Natural killer cell (primary cell): ENCODE results near the gene CNEP1R1. TPM values are rescaled to one million over a fixed set of nuclear protein-coding genes. Genes with fewer than 3 reads are reported as not detected.

Experiments used
- ATAC-seq, 3 donors: fragments of 150-1000 bp in 2 of 3; fragments of 200-7000 bp in 1 of 3; cut with Tn5 transposase; 1 replicate in 1 of 3; 2 replicates in 2 of 3; pipeline ENCODE4 v1.10.0; 2021; ENCODE audit warnings: mild to moderate bottlenecking in 2 of 3, moderate library complexity in 2 of 3
- DNase-seq, 2 donors: peaks; one replicate each; pipeline versions ENCODE4 v3.0.0 to v3.0.0-alpha.2; 2013 to 2021; ENCODE audit warnings: mixed read lengths in 1 of 2
- H3K27ac ChIP-seq: one replicate; pipeline ENCODE4 v1.5.1; 2013; ENCODE audit warnings: mild to moderate bottlenecking, low read length
- H3K27me3 ChIP-seq: one replicate; pipeline ENCODE4 v1.6.1; 2013; ENCODE audit warnings: low read length; ENCODE audit not compliant: control insufficient read depth, insufficient read depth
- H3K36me3 ChIP-seq: one replicate; pipeline ENCODE4 v1.6.1; 2013; ENCODE audit warnings: low read length; ENCODE audit not compliant: control insufficient read depth, insufficient read depth
- H3K4me1 ChIP-seq: one replicate; pipeline ENCODE4 v1.6.1; 2013; ENCODE audit warnings: low read length; ENCODE audit not compliant: control insufficient read depth, insufficient read depth
- H3K4me3 ChIP-seq: one replicate; pipeline ENCODE4 v1.5.1; 2013; ENCODE audit warnings: low read length
- H3K9me3 ChIP-seq: one replicate; pipeline ENCODE4 v1.6.1; 2013; ENCODE audit warnings: low read length; ENCODE audit not compliant: control insufficient read depth, insufficient read depth
- H3K27ac Mint-ChIP-seq, 2 donors: one replicate each; pipeline ENCODE4 v1.8.0; 2022; ENCODE audit warnings: mild to moderate bottlenecking in 2 of 2, mixed read lengths in 2 of 2, moderate library complexity in 1 of 2
- H3K27me3 Mint-ChIP-seq, 2 donors: one replicate each; pipeline ENCODE4 v1.8.0; 2022; ENCODE audit warnings: low read depth in 2 of 2, mixed read lengths in 2 of 2
- H3K36me3 Mint-ChIP-seq: one replicate; pipeline ENCODE4 v1.8.0; 2022; ENCODE audit warnings: mixed read lengths
- H3K4me1 Mint-ChIP-seq, 2 donors: one replicate each; pipeline ENCODE4 v1.8.0; 2022; ENCODE audit warnings: mixed read lengths in 2 of 2
- H3K4me3 Mint-ChIP-seq: one replicate; pipeline ENCODE4 v1.8.0; 2022; ENCODE audit warnings: mild to moderate bottlenecking, moderate library complexity, mixed read lengths
- H3K9me3 Mint-ChIP-seq, 2 donors: one replicate each; pipeline ENCODE4 v1.8.0; 2022; ENCODE audit warnings: mixed read lengths in 2 of 2
- WGBS: methylation state at CpG from one replicate; pipeline ENCODE4 v1.1.7; 2013; ENCODE audit warnings: missing lambda C conversion rate; ENCODE audit not compliant: insufficient coverage; 5-methylcytosine and 5-hydroxymethylcytosine counted together
- intact Hi-C: fragments of 100-400 bp; cut with micrococcal nuclease; formaldehyde crosslinking; loops from one replicate; pipeline ENCODE4 v1.14.2; 2022
- total RNA-seq, 4 donors: library from RNA; stranded (reverse); fragments of 120-200 nt in 1 of 4; gene quantifications; one replicate each; pipeline versions ENCODE4 v1.2.3 to v1.2.4, GENCODE V29; 2013 to 2022
- TF ChIP-seq, protein P1 (sequence below): fragments of 200-600 bp; IDR thresholded peaks from one replicate; pipeline ENCODE4 v1.8.0; 2022; ENCODE audit warnings: antibody characterized with exemption

The CNEP1R1 gene
- total RNA-seq, 3 donors from 2014 or later (not counting 1 experiment from before 2014, with no cell fraction given) = 34.3 to 41.6 (median 37.5) TPM

DNA sequence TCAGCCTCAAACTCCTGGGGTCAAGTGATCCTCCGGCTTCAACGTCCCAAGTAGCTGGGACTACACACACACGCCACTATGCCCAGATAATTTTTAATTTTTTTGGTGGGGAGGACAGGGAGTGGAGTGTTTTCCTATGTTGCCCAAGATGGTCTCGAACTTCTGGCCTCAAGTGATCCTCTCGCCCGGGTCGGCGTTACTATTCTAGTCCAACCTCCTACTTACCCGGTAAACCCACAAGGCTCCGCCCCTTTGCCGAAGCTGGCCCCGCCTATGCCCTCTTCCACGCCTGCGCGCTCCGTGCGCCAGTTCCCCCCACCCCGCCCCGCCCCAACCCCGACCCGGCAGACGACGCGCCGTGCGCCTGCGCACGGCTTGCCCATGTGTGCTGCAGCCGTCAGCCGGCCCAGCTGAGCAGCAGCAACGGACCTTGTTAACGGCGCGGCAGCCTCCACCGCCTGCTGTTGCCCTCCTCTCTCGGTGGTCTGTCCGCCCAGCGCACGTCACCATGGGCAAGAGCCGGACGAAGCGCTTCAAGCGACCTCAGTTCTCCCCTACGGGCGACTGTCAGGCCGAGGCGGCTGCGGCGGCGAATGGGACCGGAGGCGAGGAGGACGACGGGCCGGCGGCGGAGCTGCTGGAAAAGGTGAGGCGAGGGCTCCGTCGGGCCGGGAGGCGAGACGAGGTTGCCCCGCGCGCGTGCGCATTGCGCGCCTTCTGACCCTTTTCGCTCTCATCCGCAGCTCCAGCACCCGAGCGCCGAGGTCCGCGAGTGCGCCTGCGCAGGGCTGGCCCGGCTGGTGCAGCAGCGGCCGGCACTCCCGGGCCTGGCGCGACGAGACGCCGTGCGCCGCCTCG lies 40.8 kb downstream of the CNEP1R1 start, which contains the start of gene HEATR3:
Gene HEATR3 (plus strand): TSS at position 347 of the 858 bp plus-strand sequence. CDS start 162 bp downstream, at position 509.
- peak; percentile 85 to 92 (median 87) for ATAC-seq
- TF ChIP-seq, protein P1, sequence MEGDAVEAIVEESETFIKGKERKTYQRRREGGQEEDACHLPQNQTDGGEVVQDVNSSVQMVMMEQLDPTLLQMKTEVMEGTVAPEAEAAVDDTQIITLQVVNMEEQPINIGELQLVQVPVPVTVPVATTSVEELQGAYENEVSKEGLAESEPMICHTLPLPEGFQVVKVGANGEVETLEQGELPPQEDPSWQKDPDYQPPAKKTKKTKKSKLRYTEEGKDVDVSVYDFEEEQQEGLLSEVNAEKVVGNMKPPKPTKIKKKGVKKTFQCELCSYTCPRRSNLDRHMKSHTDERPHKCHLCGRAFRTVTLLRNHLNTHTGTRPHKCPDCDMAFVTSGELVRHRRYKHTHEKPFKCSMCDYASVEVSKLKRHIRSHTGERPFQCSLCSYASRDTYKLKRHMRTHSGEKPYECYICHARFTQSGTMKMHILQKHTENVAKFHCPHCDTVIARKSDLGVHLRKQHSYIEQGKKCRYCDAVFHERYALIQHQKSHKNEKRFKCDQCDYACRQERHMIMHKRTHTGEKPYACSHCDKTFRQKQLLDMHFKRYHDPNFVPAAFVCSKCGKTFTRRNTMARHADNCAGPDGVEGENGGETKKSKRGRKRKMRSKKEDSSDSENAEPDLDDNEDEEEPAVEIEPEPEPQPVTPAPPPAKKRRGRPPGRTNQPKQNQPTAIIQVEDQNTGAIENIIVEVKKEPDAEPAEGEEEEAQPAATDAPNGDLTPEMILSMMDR = no peak
- H3K27me3 Mint-ChIP-seq = no peaks in the 10 kb centered on the region
- H3K27ac Mint-ChIP-seq = peak within 1 kb of the TSS; percentile 84
- H3K36me3 Mint-ChIP-seq = peaks cover 3% of the 10 kb centered on the region
- H3K9me3 ChIP-seq = no peaks in the 10 kb centered on the region
- intact Hi-C loops = loop anchor here (2.0 kb wide), 3 partner anchors 41 to 741 kb away; partner anchors contain the start of genes CNEP1R1 and TENT4B
- WGBS = 3% methylated on average over 91 of the region's 91 CpGs
- peaks cover 10% of the 10 kb centered on the region for H3K36me3 ChIP-seq
- H3K4me1 ChIP-seq = peaks cover 21% of the 10 kb centered on the region
- H3K27me3 ChIP-seq = no peaks in the 10 kb centered on the region
- DNase-seq = peak; percentile 92 to 96
- peak within 1 kb of the TSS; percentile 95 for H3K4me3 Mint-ChIP-seq
- H3K9me3 Mint-ChIP-seq = no peaks in the 10 kb centered on the region
- H3K4me1 Mint-ChIP-seq = peaks cover 24 to 38% of the 10 kb centered on the region in 2 donors
- peak within 1 kb of the TSS; percentile 69 for H3K4me3 ChIP-seq
- H3K27ac ChIP-seq = peak within 1 kb of the TSS; percentile 69

DNA sequence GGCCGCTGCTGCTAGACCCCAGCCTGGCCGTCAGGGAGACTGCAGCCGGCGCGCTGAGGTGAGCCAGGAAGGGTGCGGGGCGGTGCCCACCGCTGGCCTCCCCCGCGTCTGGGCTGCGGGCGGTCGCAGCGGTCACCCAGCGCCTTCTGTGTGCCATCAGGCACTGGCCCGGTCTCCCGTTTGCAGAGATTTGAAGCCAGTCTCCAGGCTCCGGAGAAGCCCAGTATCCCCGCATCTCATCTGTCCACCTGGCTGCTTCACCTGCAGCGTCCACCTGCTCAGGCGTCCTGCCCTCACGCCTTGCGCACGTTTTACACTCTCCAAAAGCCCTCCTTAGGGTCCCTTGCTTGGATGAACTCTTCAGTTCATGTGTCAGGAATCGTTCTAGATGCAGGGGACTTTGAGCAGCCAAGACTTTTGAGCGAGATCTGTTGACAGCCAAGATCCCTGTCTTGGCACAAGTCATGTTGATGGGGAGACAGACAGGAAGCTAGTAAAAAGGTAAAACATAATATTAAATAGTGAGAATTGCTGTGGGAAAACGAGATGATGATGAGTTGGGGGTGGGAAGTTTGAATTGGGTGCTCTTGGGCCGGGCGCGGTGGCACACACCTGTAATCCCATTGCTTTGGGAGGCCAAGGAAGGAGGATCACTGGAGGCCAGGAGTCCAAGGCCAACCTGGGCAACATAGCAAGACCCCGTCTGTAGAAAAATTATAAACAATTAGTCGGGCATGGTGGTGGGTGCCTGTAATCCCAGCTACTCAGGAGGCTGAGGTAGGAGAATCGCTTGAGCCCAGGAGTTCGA lies 41.7 kb downstream of the CNEP1R1 start:
- Mint-ChIP-seq H3K27me3 (no peaks in the 10 kb centered on the region), H3K4me1 (peaks cover 28 to 41% of the 10 kb centered on the region in 2 donors), H3K9me3 (no peaks in the 10 kb centered on the region), H3K27ac (peak overlapping the region; percentile 84), H3K36me3 (peaks cover 6% of the 10 kb centered on the region), H3K4me3 (peak overlapping the region; percentile 95)
- DNase-seq (peak in 1 of 2 donors; percentile 36), ATAC-seq (no peak)
- Histone ChIP-seq H3K4me3 (peak overlapping the region; percentile 69), H3K4me1 (peaks cover 21% of the 10 kb centered on the region), H3K27me3 (no peaks in the 10 kb centered on the region), H3K36me3 (peaks cover 17% of the 10 kb centered on the region), H3K27ac (peak overlapping the region; percentile 25), H3K9me3 (no peaks in the 10 kb centered on the region)
- intact Hi-C loops = loop anchor here (1.0 to 2.0 kb wide), 4 partner anchors 42 to 740 kb away; partner anchors contain the start of genes CNEP1R1 and TENT4B
- TF ChIP-seq, protein P1 = no peak
- WGBS = 31% methylated on average over 34 of the region's 34 CpGs

DNA sequence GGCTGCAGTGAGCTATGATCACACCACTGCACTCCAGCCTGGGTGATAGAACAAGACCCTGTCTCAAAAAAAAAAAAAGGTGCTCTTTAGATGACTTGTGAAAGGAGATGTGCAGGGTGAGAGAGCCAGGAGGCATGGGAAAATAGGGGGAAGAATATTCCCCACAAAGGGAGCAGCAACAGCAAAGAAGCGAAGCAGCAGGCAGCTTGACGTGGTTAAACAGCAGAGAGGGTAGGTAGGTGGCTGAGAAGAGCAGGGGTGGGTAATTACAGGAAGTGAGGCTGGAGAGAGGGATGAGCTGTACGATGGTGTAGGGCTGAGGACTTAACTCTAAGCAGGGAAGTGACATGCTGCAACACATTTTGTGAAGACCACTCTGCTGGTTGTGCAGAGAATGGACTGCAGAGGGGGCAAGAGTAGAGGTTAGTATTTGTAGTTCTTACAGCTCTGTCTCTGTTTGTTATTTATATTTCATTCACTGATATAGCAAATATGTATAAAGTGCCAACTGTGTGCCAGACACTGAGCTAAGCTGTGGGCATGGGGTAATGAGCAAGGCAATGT lies 42.3 kb downstream of the CNEP1R1 start:
- Histone ChIP-seq H3K27me3 (no peaks in the 10 kb centered on the region), H3K9me3 (no peaks in the 10 kb centered on the region), H3K36me3 (peaks cover 18% of the 10 kb centered on the region), H3K4me3 (no peak overlapping the region), H3K4me1 (peaks cover 21% of the 10 kb centered on the region), H3K27ac (no peak overlapping the region)
- H3K27ac Mint-ChIP-seq = peak overlapping the region; percentile 84
- H3K36me3 Mint-ChIP-seq = peaks cover 6% of the 10 kb centered on the region
- peak in 1 of 3 donors; percentile 27 for ATAC-seq
- intact Hi-C loops = loop anchor here (1.0 to 2.0 kb wide), 4 partner anchors 43 to 739 kb away; partner anchors contain the start of genes CNEP1R1 and TENT4B
- TF ChIP-seq, protein P1 = no peak
- DNase-seq = peak in 1 of 2 donors; percentile 62
- no peaks in the 10 kb centered on the region for H3K9me3 Mint-ChIP-seq
- H3K27me3 Mint-ChIP-seq = no peaks in the 10 kb centered on the region
- peak overlapping the region; percentile 95 for H3K4me3 Mint-ChIP-seq
- H3K4me1 Mint-ChIP-seq = peaks cover 28 to 41% of the 10 kb centered on the region in 2 donors
- 31% methylated on average over 3 of the region's 3 CpGs for WGBS
